ENCODE results near the gene SP2. TPM values are rescaled to one million over a fixed set of nuclear protein-coding genes. Genes with fewer than 3 reads are reported as not detected.
A peak's percentile ranks its signal among the peaks of the same experiment; 100 is the strongest.

The SP2 gene
- total and polyA plus RNA-seq, 2 of the 13 experiments (the other 11 are each of a cell fraction or from before 2014, with no cell fraction given): 1.4 to 4.8 TPM

- TF ChIP-seq, protein P1, sequence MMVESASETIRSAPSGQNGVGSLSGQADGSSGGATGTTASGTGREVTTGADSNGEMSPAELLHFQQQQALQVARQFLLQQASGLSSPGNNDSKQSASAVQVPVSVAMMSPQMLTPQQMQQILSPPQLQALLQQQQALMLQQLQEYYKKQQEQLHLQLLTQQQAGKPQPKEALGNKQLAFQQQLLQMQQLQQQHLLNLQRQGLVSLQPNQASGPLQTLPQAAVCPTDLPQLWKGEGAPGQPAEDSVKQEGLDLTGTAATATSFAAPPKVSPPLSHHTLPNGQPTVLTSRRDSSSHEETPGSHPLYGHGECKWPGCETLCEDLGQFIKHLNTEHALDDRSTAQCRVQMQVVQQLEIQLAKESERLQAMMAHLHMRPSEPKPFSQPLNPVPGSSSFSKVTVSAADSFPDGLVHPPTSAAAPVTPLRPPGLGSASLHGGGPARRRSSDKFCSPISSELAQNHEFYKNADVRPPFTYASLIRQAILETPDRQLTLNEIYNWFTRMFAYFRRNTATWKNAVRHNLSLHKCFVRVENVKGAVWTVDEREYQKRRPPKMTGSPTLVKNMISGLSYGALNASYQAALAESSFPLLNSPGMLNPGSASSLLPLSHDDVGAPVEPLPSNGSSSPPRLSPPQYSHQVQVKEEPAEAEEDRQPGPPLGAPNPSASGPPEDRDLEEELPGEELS (CRISPR knock-in tag; IDR thresholded peaks at IDR 0.05): peak; percentile 20; the same call in 1 of the 2 replicates
- TF ChIP-seq ZNF644 (CRISPR knock-in tag; IDR thresholded peaks at IDR 0.05; ENCODE audit: low read depth) (no peak), KLF11 (CRISPR knock-in tag; IDR thresholded peaks at IDR 0.05) (0 out of 2 replicates have a peak, but pooled peaks have one; percentile 48), ZNF205 (CRISPR knock-in tag; IDR thresholded peaks at IDR 0.05) (peak; percentile 78; the same call in 1 of the 2 replicates), PTBP1 (IDR thresholded peaks at IDR 0.05; ENCODE audit: low read depth, low read length, poor library complexity, severe bottlenecking) (peak; percentile 47), KAT8 (CRISPR knock-in tag; IDR thresholded peaks at IDR 0.05) (0 out of 2 replicates have a peak, but pooled peaks have one; percentile 33), GATAD2A (CRISPR knock-in tag; IDR thresholded peaks at IDR 0.05) (peak; percentile 52), FOXJ3 (CRISPR knock-in tag; IDR thresholded peaks at IDR 0.05; ENCODE audit: borderline replicate concordance) (no peak), ATF2 (CRISPR knock-in tag; IDR thresholded peaks at IDR 0.05) (peak; percentile 38; the same call in 1 of the 2 replicates), ZFP36L2 (CRISPR knock-in tag; IDR thresholded peaks at IDR 0.05) (peak; percentile 28; the same call in 1 of the 2 replicates), SSRP1 (CRISPR knock-in tag; IDR thresholded peaks at IDR 0.05) (peak; percentile 83; the same call in 1 of the 2 replicates), NFATC3 (CRISPR knock-in tag; IDR thresholded peaks at IDR 0.05) (0 out of 2 replicates have a peak, but pooled peaks have one; percentile 87), SMC3 (IDR thresholded peaks at IDR 0.05; ENCODE audit: low read length) (peak; percentile 100), ZNF274 (CRISPR knock-in tag; IDR thresholded peaks at IDR 0.05) (peak; percentile 57; the same call in 1 of the 2 replicates), CBX5 (CRISPR knock-in tag; IDR thresholded peaks at IDR 0.05; ENCODE audit: borderline replicate concordance) (peak; percentile 36; the same call in 1 of the 2 replicates), IRX3 (CRISPR knock-in tag; IDR thresholded peaks at IDR 0.05; ENCODE audit: borderline replicate concordance, low read depth) (no peak), ZKSCAN8 (CRISPR knock-in tag; IDR thresholded peaks at IDR 0.05; ENCODE audit: borderline replicate concordance) (no peak), YY1 (IDR thresholded peaks at IDR 0.05; ENCODE audit: insufficient read depth, insufficient replicate concordance, low read depth, low read length) (peak; percentile 33), ZSCAN9 (CRISPR knock-in tag; IDR thresholded peaks at IDR 0.05; ENCODE audit: borderline replicate concordance) (0 out of 2 replicates have a peak, but pooled peaks have one; percentile 39)
- TF ChIP-seq, protein P2, sequence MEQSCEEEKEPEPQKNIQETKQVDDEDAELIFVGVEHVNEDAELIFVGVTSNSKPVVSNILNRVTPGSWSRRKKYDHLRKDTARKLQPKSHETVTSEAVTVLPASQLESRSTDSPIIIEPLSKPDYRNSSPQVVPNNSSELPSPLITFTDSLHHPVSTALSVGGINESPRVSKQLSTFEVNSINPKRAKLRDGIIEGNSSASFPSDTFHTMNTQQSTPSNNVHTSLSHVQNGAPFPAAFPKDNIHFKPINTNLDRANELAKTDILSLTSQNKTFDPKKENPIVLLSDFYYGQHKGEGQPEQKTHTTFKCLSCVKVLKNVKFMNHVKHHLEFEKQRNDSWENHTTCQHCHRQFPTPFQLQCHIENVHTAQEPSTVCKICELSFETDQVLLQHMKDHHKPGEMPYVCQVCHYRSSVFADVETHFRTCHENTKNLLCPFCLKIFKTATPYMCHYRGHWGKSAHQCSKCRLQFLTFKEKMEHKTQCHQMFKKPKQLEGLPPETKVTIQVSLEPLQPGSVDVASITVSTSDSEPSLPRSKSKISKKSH (CRISPR knock-in tag; IDR thresholded peaks at IDR 0.05; ENCODE audit: borderline replicate concordance): no peak
- TF ChIP-seq, protein P3, sequence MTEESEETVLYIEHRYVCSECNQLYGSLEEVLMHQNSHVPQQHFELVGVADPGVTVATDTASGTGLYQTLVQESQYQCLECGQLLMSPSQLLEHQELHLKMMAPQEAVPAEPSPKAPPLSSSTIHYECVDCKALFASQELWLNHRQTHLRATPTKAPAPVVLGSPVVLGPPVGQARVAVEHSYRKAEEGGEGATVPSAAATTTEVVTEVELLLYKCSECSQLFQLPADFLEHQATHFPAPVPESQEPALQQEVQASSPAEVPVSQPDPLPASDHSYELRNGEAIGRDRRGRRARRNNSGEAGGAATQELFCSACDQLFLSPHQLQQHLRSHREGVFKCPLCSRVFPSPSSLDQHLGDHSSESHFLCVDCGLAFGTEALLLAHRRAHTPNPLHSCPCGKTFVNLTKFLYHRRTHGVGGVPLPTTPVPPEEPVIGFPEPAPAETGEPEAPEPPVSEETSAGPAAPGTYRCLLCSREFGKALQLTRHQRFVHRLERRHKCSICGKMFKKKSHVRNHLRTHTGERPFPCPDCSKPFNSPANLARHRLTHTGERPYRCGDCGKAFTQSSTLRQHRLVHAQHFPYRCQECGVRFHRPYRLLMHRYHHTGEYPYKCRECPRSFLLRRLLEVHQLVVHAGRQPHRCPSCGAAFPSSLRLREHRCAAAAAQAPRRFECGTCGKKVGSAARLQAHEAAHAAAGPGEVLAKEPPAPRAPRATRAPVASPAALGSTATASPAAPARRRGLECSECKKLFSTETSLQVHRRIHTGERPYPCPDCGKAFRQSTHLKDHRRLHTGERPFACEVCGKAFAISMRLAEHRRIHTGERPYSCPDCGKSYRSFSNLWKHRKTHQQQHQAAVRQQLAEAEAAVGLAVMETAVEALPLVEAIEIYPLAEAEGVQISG (CRISPR knock-in tag; IDR thresholded peaks at IDR 0.05): peak; percentile 65; the same call in 1 of the 2 replicates
These were observed 6.1 kb upstream of the SP2 start (continued) for GRCh38 chr17:47889734-47890529.

All from HepG2 (cell line).